GM12878 (cell line): ENCODE results near the gene PALLD. TPM values are rescaled to one million over a fixed set of nuclear protein-coding genes. Genes with fewer than 3 reads are reported as not detected.

Source experiments
- ATAC-seq: fragments of 200-7000 bp; cut with Tn5 transposase; 3 replicates; pipeline ENCODE4 v1.9.1; 2020; ENCODE audit warnings: mild to moderate bottlenecking, moderate library complexity
- BruUV-seq: library from RNA; stranded (reverse); fragments of 400-500 nt; replicated peaks from 2 replicates; lab custom pipeline; 2021; lab: Mats Ljungman, UMichigan
- CTCF ChIA-PET: fragments of 300-600 bp; sonication (Branson Sonifier 250); formaldehyde crosslinking; extraction: SDS; loops from one replicate; lab custom pipeline; 2021; ENCODE audit warnings: inconsistent platforms; lab: Yijun Ruan, JAX
- POLR2A ChIA-PET: fragments of 350-600 bp; formaldehyde crosslinking; extraction: SDS; loops from one replicate; lab custom pipeline; 2021; ENCODE audit warnings: inconsistent platforms; lab: Charles Lee
- RAD21 ChIA-PET: fragments of 300-600 bp; sonication (Branson Sonifier 250); formaldehyde crosslinking; loops from one replicate; lab custom pipeline; 2023; ENCODE audit warnings: antibody characterized with exemption; ENCODE audit not compliant: unreplicated experiment; lab: Charles Lee
- SMC1A ChIA-PET: fragments of 300-600 bp; sonication (Branson Sonifier 250); formaldehyde crosslinking; loops from one replicate; lab custom pipeline; 2023; ENCODE audit not compliant: unreplicated experiment, uncharacterized antibody; lab: Charles Lee
- DNase-seq: peaks from one replicate; pipeline ENCODE4 v3.0.0-alpha.2; 2011; ENCODE audit warnings: low read depth, low spot score
- FAIRE-seq: peaks from 3 replicates; lab custom pipeline; 2011; peaks lifted over from hg19 to GRCh38; lab: Jason Lieb, UNC
- H2AFZ ChIP-seq: 2 replicates; pipeline ENCODE4 v1.6.0; 2011; ENCODE audit warnings: low read depth, low read length, control low read depth; ENCODE audit not compliant: control insufficient read depth
- H3K27ac ChIP-seq: 2 replicates; pipeline ENCODE4 v1.5.1; 2011; ENCODE audit warnings: control low read depth; ENCODE audit not compliant: control insufficient read depth, insufficient read depth
- H3K27me3 ChIP-seq, 2 experiments: replicated peaks in 1 of 2; 2 replicates each; pipeline versions ENCODE4 v1.6.0 to v1.6.1; 2011; ENCODE audit warnings: low read length in 1 of 2; ENCODE audit not compliant: control insufficient read depth in 2 of 2, insufficient read depth in 2 of 2
- H3K36me3 ChIP-seq, 2 experiments: 2 replicates each; pipeline ENCODE4 v1.5.1; 2011; ENCODE audit warnings: low read length in 1 of 2; ENCODE audit not compliant: control insufficient read depth in 2 of 2, insufficient read depth in 2 of 2
- H3K4me1 ChIP-seq: 2 replicates; pipeline ENCODE4 v1.6.1; 2011; ENCODE audit warnings: mild to moderate bottlenecking, low read length, moderate library complexity, mixed read lengths; ENCODE audit not compliant: control insufficient read depth, insufficient read depth
- H3K4me2 ChIP-seq: 2 replicates; pipeline ENCODE4 v1.6.0; 2011; ENCODE audit warnings: control low read depth; ENCODE audit not compliant: control insufficient read depth, insufficient read depth
- H3K4me3 ChIP-seq: fragments of 200-600 bp; sonication (generic); 2 replicates; pipeline ENCODE4 v1.5.1; 2016
- H3K79me2 ChIP-seq: 2 replicates; pipeline ENCODE4 v1.6.0; 2011; ENCODE audit warnings: low read length; ENCODE audit not compliant: control insufficient read depth, insufficient read depth
- H3K9ac ChIP-seq: 2 replicates; pipeline ENCODE4 v1.8.0; 2011; ENCODE audit warnings: low read length, control low read depth, mixed read lengths; ENCODE audit not compliant: control insufficient read depth, insufficient read depth
- H3K9me3 ChIP-seq: replicated peaks from 3 replicates; pipeline ENCODE4 v1.5.1; 2011; ENCODE audit warnings: mild to moderate bottlenecking, low read length; ENCODE audit not compliant: control insufficient read depth, insufficient read depth
- H4K20me1 ChIP-seq: 2 replicates; pipeline ENCODE4 v1.6.0; 2011; ENCODE audit not compliant: control insufficient read depth, insufficient read depth
- BACH1 ChIP-seq: fragments of 450-650 bp; IDR thresholded peaks from 2 replicates; pipeline ENCODE4 v1.6.1; 2017; ENCODE audit warnings: mild to moderate bottlenecking, borderline replicate concordance
- BHLHE40 ChIP-seq, 2 experiments: fragments of 450-650 bp in 1 of 2; IDR thresholded peaks; 2 replicates each; pipeline ENCODE4 v1.6.1; 2011 to 2017; ENCODE audit warnings: low read depth in 2 of 2, borderline replicate concordance in 1 of 2, improper control_type of control experiment in 1 of 2, low read length in 1 of 2, mild to moderate bottlenecking in 1 of 2
- CBX5 ChIP-seq: sonication (generic); IDR thresholded peaks from 2 replicates; pipeline ENCODE4 v1.6.1; 2016; ENCODE audit warnings: low read depth, moderate library complexity, mild to moderate bottlenecking, inconsistent platforms
- HDGF ChIP-seq: fragments of 450-650 bp; IDR thresholded peaks from 2 replicates; pipeline ENCODE4 v1.6.1; 2016; ENCODE audit warnings: antibody characterized with exemption
- IRF5 ChIP-seq: fragments of 450-650 bp; IDR thresholded peaks from 2 replicates; pipeline ENCODE4 v1.6.1; 2017; ENCODE audit warnings: borderline replicate concordance
- MEF2A ChIP-seq: IDR thresholded peaks from 2 replicates; pipeline ENCODE4 v1.6.1; 2011; ENCODE audit warnings: low read depth, mild to moderate bottlenecking, low read length, moderate library complexity; ENCODE audit not compliant: insufficient read depth
- MTA2 ChIP-seq: fragments of 450-650 bp; IDR thresholded peaks from 2 replicates; pipeline ENCODE4 v1.6.1; 2016; ENCODE audit warnings: low read depth, mild to moderate bottlenecking, moderate library complexity
- RAD51 ChIP-seq: fragments of 450-650 bp; IDR thresholded peaks from 2 replicates; pipeline ENCODE4 v1.6.1; 2016; ENCODE audit warnings: moderate library complexity, mild to moderate bottlenecking, inconsistent platforms
- WGBS: methylation state at CpG from one replicate; pipeline ENCODE4 v1.1.6; 2016; ENCODE audit warnings: low lambda C conversion rate; ENCODE audit not compliant: insufficient replicate concordance, insufficient coverage; ENCODE audit errors: missing lambda C conversion rate; 5-methylcytosine and 5-hydroxymethylcytosine counted together
- in situ Hi-C: fragments of 300-500 bp; cut with MboI; formaldehyde crosslinking; loops from 9 replicates; pipeline ENCODE4 v1.14.3; 2018; ENCODE audit warnings: mixed read lengths
- intact Hi-C: fragments of 100-400 bp; cut with micrococcal nuclease; formaldehyde crosslinking; loops from one replicate; pipeline ENCODE4 v1.14.2; 2022; ENCODE audit not compliant: unreplicated experiment
- polyA plus RNA-seq, 11 experiments: library from polyadenylated mRNA; depleted of rRNA in 4 of 11; unstranded in 6 of 11; stranded (reverse) in 5 of 11; fragments of >200 nt; fragmentation: Nextera tagmentation in 4 of 11; fragmentation: Illumina TruSeq in 1 of 11; extraction: Ambion mirVana in 4 of 11; extraction: Trizol in 1 of 11; gene quantifications; 1 replicate in 1 of 11; 2 replicates in 10 of 11; pipeline versions ENCODE4 v1.2.1 to v1.2.3, GENCODE V29; 2011 to 2016; ENCODE audit warnings: inconsistent platforms in 2 of 11, missing spikeins in 2 of 11, low read depth in 1 of 11
- total RNA-seq, 4 experiments: library from RNA; depleted of rRNA in 3 of 4; stranded (reverse); fragments of >200 nt in 3 of 4; fragmentation: Illumina TruSeq in 1 of 4; extraction: Trizol in 1 of 4; gene quantifications; 2 replicates each; pipeline versions ENCODE4 v1.2.1 to v1.2.3, GENCODE V29; 2013 to 2021

The PALLD gene
- total and polyA plus RNA-seq, 10 of the 15 experiments (the other 5 are each of a cell fraction or from before 2014, with no cell fraction given), result 1.0 to 7.7 (median 1.7) TPM

GRCh38 chr4:168734703-168735678 lies 238.1 kb downstream of the PALLD start:
- Histone ChIP-seq H2AFZ (no peak overlapping the region), H3K79me2 (no peaks in the 10 kb centered on the region), H4K20me1 (no peaks in the 10 kb centered on the region), H3K27me3 (no peaks in the 10 kb centered on the region), H3K36me3 (no peaks in the 10 kb centered on the region), H3K4me1 (no peaks in the 10 kb centered on the region), H3K9ac (no peak overlapping the region), H3K27ac (no peak overlapping the region), H3K4me2 (no peak overlapping the region), H3K9me3 (no peaks in the 10 kb centered on the region), H3K4me3 (no peak overlapping the region)
- no peak for ATAC-seq
- RAD21 ChIA-PET, result interaction anchor here (1.0 kb wide), 1 partner anchor 14 kb away, joined by 3 read pairs; no protein-coding TSS in a partner anchor
- POLR2A ChIA-PET, result interaction anchor here (1.0 kb wide), 1 partner anchor 10 kb away, joined by 5 read pairs; no protein-coding TSS in a partner anchor
- DNase-seq, result no peak
- intact Hi-C loops (no loop called here), in situ Hi-C loops (no loop called here)
- CTCF ChIA-PET, result interaction anchor here (0.6 to 6.5 kb wide), 6 partner anchors 8 to 562 kb away, joined by 3 to 32 read pairs (median 3); no protein-coding TSS in a partner anchor
- no TSS peak for BruUV-seq
- SMC1A ChIA-PET, result interaction anchor here (0.9 to 5.6 kb wide), 15 partner anchors 7 to 185 kb away, joined by 3 to 42 read pairs (median 4); no protein-coding TSS in a partner anchor
- no peak for FAIRE-seq
- 28% methylated on average over 11 of the region's 11 CpGs for WGBS
- TF ChIP-seq BACH1, result no peak
- TF ChIP-seq HDGF, result no peak

GRCh38 chr4:168735735-168736134 lies 238.9 kb downstream of the PALLD start:
- H4K20me1 ChIP-seq, result no peaks in the 10 kb centered on the region
- no peak overlapping the region for H3K4me2 ChIP-seq
- WGBS, result 4% methylated on average over 3 of the region's 3 CpGs
- SMC1A ChIA-PET, result interaction anchor here (0.8 to 5.6 kb wide), 7 partner anchors 8 to 117 kb away, joined by 3 to 42 read pairs (median 4); no protein-coding TSS in a partner anchor
- ATAC-seq (no peak), FAIRE-seq (no peak), DNase-seq (no peak)
- H3K9me3 ChIP-seq, result no peaks in the 10 kb centered on the region
- intact Hi-C loops, result no loop called here
- no peak overlapping the region for H3K27ac ChIP-seq
- RAD21 ChIA-PET, result interaction anchor here (1.0 to 1.4 kb wide), 2 partner anchors 14 to 24 kb away, joined by 3 to 6 read pairs; no protein-coding TSS in a partner anchor
- no peaks in the 10 kb centered on the region for H3K4me1 ChIP-seq
- no peaks in the 10 kb centered on the region for H3K79me2 ChIP-seq
- in situ Hi-C loops, result no loop called here
- TF ChIP-seq RAD51 (peak; percentile 43; the same call in 1 of the 2 replicates), BHLHE40 (IDR thresholded peaks at IDR 0.05; ENCODE audit: borderline replicate concordance in 1 of 2, low read depth in 2 of 2, low read length in 1 of 2) (peak; percentile 39 to 70; a peak in 2 of 4 replicates), IRF5 (no peak), MTA2 (0 out of 2 replicates have a peak, but pooled peaks have one; percentile 14), CBX5 (no peak), MEF2A (no peak)
- POLR2A ChIA-PET, result no interaction called here
- no peak overlapping the region for H2AFZ ChIP-seq
- no peaks in the 10 kb centered on the region for H3K27me3 ChIP-seq
- CTCF ChIA-PET, result interaction anchor here (0.8 to 6.5 kb wide), 5 partner anchors 8 to 81 kb away, joined by 3 to 32 read pairs (median 5); no protein-coding TSS in a partner anchor
- no peak overlapping the region for H3K9ac ChIP-seq
- no TSS peak for BruUV-seq
- no peak overlapping the region for H3K4me3 ChIP-seq
- H3K36me3 ChIP-seq, result no peaks in the 10 kb centered on the region
